ENCODE measurements around the gene YARS1.

GRCh38 chr1:32774464-32774808 lies 42.7 kb downstream of the YARS1 start:
- TF ChIP-seq EZH2 (IDR thresholded peaks at IDR 0.05; ENCODE audit: borderline replicate concordance, low read depth, low read length, poor library complexity, severe bottlenecking), result no peak
- TF ChIP-seq CTCF (conservative IDR thresholded peaks at IDR 0.05; ENCODE audit: low read depth, low read length), result no peak

All from A673 (cell line).